Central memory CD8-positive, alpha-beta T cell (primary cell): ENCODE results near the gene CCAR1.
"Not testable (repeated sequence)": the region's sequence is repeated elsewhere in the genome, so short reads cannot be mapped to it uniquely, and the experiment has no call there.

Experiments used
- ATAC-seq: fragments of 150-1000 bp; cut with Tn5 transposase; replicated peaks from 2 replicates; pipeline ENCODE4 v1.10.0; 2022; ENCODE audit warnings: mild to moderate bottlenecking, moderate FRiP score, moderate number of reproducible peaks; ENCODE audit not compliant: poor library complexity, severe bottlenecking; ENCODE audit errors: extremely low read depth
- DNase-seq, 2 donors: peaks; one replicate each; pipeline ENCODE4 v3.0.0; 2021; ENCODE audit warnings: low spot score in 2 of 2
- H3K27ac Mint-ChIP-seq: one replicate; pipeline ENCODE4 v1.8.0; 2022; ENCODE audit warnings: low read depth, mild to moderate bottlenecking, moderate library complexity, mixed read lengths
- H3K27me3 Mint-ChIP-seq: one replicate; pipeline ENCODE4 v1.8.0; 2022; ENCODE audit warnings: mixed read lengths
- H3K36me3 Mint-ChIP-seq: one replicate; pipeline ENCODE4 v1.8.0; 2022; ENCODE audit warnings: mild to moderate bottlenecking, moderate library complexity, mixed read lengths; ENCODE audit not compliant: insufficient read depth
- H3K4me1 Mint-ChIP-seq: one replicate; pipeline ENCODE4 v1.8.0; 2022; ENCODE audit warnings: mixed read lengths
- H3K4me3 Mint-ChIP-seq: one replicate; pipeline ENCODE4 v1.8.0; 2022; ENCODE audit warnings: mild to moderate bottlenecking, moderate library complexity, mixed read lengths
- H3K9me3 Mint-ChIP-seq: one replicate; pipeline ENCODE4 v1.8.0; 2022; ENCODE audit warnings: mixed read lengths

The CCAR1 gene

GRCh38 chr10:68837626-68838322, 116.7 kb downstream of the CCAR1 start:
- DNase-seq (no peak), ATAC-seq (no peak)
- Mint-ChIP-seq H3K27ac (no peak overlapping the region), H3K4me1 (no peaks in the 10 kb centered on the region), H3K4me3 (no peak overlapping the region), H3K9me3 (no peaks in the 10 kb centered on the region), H3K27me3 (no peaks in the 10 kb centered on the region), H3K36me3 (peaks cover 1% of the 10 kb centered on the region)

GRCh38 chr10:68840650-68841049, 119.6 kb downstream of the CCAR1 start:
- H3K9me3 Mint-ChIP-seq, H3K4me3 Mint-ChIP-seq, H3K27ac Mint-ChIP-seq, H3K27me3 Mint-ChIP-seq, H3K4me1 Mint-ChIP-seq, H3K36me3 Mint-ChIP-seq, ATAC-seq, DNase-seq: not testable (repeated sequence)
